ENCODE results near the gene RBP5. TPM values are rescaled to one million over a fixed set of nuclear protein-coding genes. Genes with fewer than 3 reads are reported as not detected.

Gene RBP5
- total RNA-seq, 1 experiment from 2014 or later, result 2.7 TPM

DNA sequence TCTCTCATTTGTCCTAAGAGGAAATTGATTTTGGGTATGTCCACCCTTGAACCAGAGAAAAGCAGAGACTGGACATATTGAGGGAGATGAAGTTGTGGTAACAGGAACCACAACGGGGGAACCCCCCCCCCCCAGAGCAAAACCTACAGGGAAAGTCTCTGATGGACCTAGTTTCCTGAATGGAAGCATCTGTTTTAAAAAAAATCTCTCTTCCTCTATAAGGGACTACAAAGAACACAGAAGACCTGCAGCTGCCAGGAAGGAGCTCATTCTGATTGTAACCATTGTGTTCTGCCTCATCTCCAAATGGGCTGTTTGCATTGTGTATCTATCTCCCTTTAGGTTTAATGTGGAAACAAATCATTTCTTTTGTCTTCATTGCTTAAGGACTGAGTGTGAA lies 54.7 kb downstream of the RBP5 start:
- no peak overlapping the region for H4K8ac ChIP-seq (replicated peaks; ENCODE audit: insufficient read length, low read depth, low read length)
- H2BK12ac ChIP-seq (ENCODE audit: insufficient read length, low read depth, low read length), result no peak overlapping the region
- H3K4me1 Mint-ChIP-seq, result 0 out of 4 replicates have a peak, but pooled peaks cover 0 to 2% of the 10 kb centered on the region in 2 experiments
- no CpG with 5 or more reads among the region's 1 CpG for WGBS (ENCODE audit: extremely low coverage, insufficient read length, low lambda C conversion rate)
- H2AFZ ChIP-seq (ENCODE audit: low read length), result no peak overlapping the region
- no peak overlapping the region for H2BK15ac ChIP-seq (ENCODE audit: low read depth, low read length)
- no peaks in the 10 kb centered on the region for H3K9me3 Mint-ChIP-seq
- H3K79me1 ChIP-seq (ENCODE audit: insufficient read depth, low read depth, low read length, poor library complexity, severe bottlenecking), result no peaks in the 10 kb centered on the region
- no peak overlapping the region for H3K4ac ChIP-seq (ENCODE audit: low read depth, low read length)
- no peak overlapping the region for H3K18ac ChIP-seq (ENCODE audit: insufficient read length, low read depth, low read length)
- no peaks in the 10 kb centered on the region for H3K4me1 ChIP-seq (ENCODE audit: insufficient read depth, low read length)
- no peak overlapping the region for H3K27ac ChIP-seq (ENCODE audit: insufficient read length, low read depth, low read length)
- no peaks in the 10 kb centered on the region for H3K36me3 Mint-ChIP-seq (ENCODE audit: insufficient read depth in 1 of 3, low read depth in 3 of 3)
- H3K79me2 ChIP-seq (ENCODE audit: insufficient read depth, low read length), result no peaks in the 10 kb centered on the region
- H3T11ph ChIP-seq (ENCODE audit: low read length), result no peak overlapping the region
- H3K4me3 Mint-ChIP-seq, result no peak overlapping the region
- no peaks in the 10 kb centered on the region for H3K9me3 ChIP-seq (ENCODE audit: control insufficient read depth, low read depth, low read length)
- no peak overlapping the region for H3K56ac ChIP-seq (ENCODE audit: insufficient read length, low read depth, low read length)
- H2BK5ac ChIP-seq (ENCODE audit: insufficient read length, low read length), result no peak overlapping the region
- H3K9ac ChIP-seq (ENCODE audit: extremely low read depth, insufficient read length, low read length), result no peak overlapping the region
- H3K27ac Mint-ChIP-seq, result no peak overlapping the region
- no peak for DNase-seq
- no peak overlapping the region for H2BK20ac ChIP-seq (ENCODE audit: low read depth, low read length, poor library complexity, severe bottlenecking)
- no peak overlapping the region for H4K5ac ChIP-seq (ENCODE audit: insufficient read length, low read depth, low read length)
- no peak overlapping the region for H3K14ac ChIP-seq (ENCODE audit: insufficient read depth, low read length)
- no peaks in the 10 kb centered on the region for H3K23me2 ChIP-seq (ENCODE audit: insufficient read length, low read depth, low read length, poor library complexity, severe bottlenecking)
- no peak overlapping the region for H3K23ac ChIP-seq (ENCODE audit: insufficient read length, low read depth, low read length)
- no peaks in the 10 kb centered on the region for H4K20me1 ChIP-seq (ENCODE audit: control insufficient read depth, insufficient read depth, insufficient read length)
- H3K4me2 ChIP-seq (ENCODE audit: insufficient read depth, insufficient read length, low read length), result no peak overlapping the region
- no peak overlapping the region for H2AK5ac ChIP-seq (ENCODE audit: insufficient read length, low read length)
- no peaks in the 10 kb centered on the region for H3K27me3 ChIP-seq (ENCODE audit: insufficient read depth, low read length)
- no peak overlapping the region for H2BK120ac ChIP-seq (ENCODE audit: low read depth, low read length, poor library complexity, severe bottlenecking)
- TF ChIP-seq CTCF (conservative IDR thresholded peaks at IDR 0.05), result no peak
- peaks cover 11% of the 10 kb centered on the region for H3K27me3 Mint-ChIP-seq (ENCODE audit: low read depth)
- H4K91ac ChIP-seq (ENCODE audit: insufficient read length, low read depth, low read length), result no peak overlapping the region

Other genes with a start within 250 kb of the RBP5 start
- 2.1 and 2.6 TPM in 2 replicates for gene LRRC23, start 224.1 kb downstream of the RBP5 start, total RNA-seq (2021)
- 165 and 166 TPM in 2 replicates for gene ENO2, start 214.3 kb downstream of the RBP5 start, total RNA-seq (2021)
- gene ATN1, start 200.9 kb downstream of the RBP5 start, total RNA-seq (2021), result 97.9 and 103 TPM in 2 replicates
- not detected in 2 replicates for gene RNU7-1, start 185.1 kb downstream of the RBP5 start, total RNA-seq (2021)
- 195 TPM in 2 replicates for gene C12orf57, start 184.9 kb downstream of the RBP5 start, total RNA-seq (2021)
- 18.2 and 19.8 TPM in 2 replicates for gene PTPN6, start 177.5 kb downstream of the RBP5 start, total RNA-seq (2021)
- 370 and 383 TPM in 2 replicates for gene PHB2, start 158.2 kb downstream of the RBP5 start, total RNA-seq (2021)
- gene EMG1, start 158.0 kb downstream of the RBP5 start, total RNA-seq (2021), result 62.7 and 67.4 TPM in 2 replicates
- 45.0 and 47.7 TPM in 2 replicates for gene LPCAT3, start 110.4 kb downstream of the RBP5 start, total RNA-seq (2021)
- gene C1S, start 68.2 kb downstream of the RBP5 start, total RNA-seq (2021), result 3.4 and 4.2 TPM in 2 replicates
- gene C1R, start 36.4 kb downstream of the RBP5 start, total RNA-seq (2021), result 11.4 and 11.5 TPM in 2 replicates
- 14.4 and 15.1 TPM in 2 replicates for gene C1RL, start 19.7 kb downstream of the RBP5 start, total RNA-seq (2021)
- gene CLSTN3, start 1.5 kb upstream of the RBP5 start, total RNA-seq (2021), result 25.0 and 26.2 TPM in 2 replicates
- gene PEX5, start 60.8 kb upstream of the RBP5 start, total RNA-seq (2021), result 38.1 and 40.5 TPM in 2 replicates
- not detected in 2 replicates for gene ACSM4, start 175.2 kb upstream of the RBP5 start, total RNA-seq (2021)